Activated effector memory CD4-positive, alpha-beta T cell treated with anti-CD3 and anti-CD28 coated beads, Interleukin-2, amount 50 U/mL, for 16 hours (primary cell): ENCODE data around the gene SUGCT.

Source experiments
- DNase-seq: peaks from one replicate; pipeline ENCODE4 v3.0.0-alpha.2; 2020

SUGCT gene

DNA sequence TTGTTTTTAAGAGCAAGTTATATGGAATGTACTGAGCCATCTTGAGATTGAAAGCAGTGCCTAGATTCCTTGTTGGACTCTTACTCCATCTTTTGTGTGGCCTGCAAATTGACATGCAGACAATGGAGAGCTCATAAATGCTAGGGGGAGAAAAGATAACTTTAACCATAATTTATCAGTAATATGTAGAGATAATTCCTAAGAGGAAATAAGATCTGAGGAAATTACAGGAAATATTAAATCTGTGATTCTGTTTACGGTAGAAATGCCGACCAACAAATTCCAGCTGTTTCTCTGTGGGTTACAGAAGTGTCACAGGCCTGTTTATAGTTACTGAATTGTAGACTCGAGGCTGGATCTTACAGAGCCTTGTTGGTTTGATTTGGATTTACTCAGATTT, 348.0 kb downstream of the SUGCT start:
- DNase-seq, result no peak

DNA sequence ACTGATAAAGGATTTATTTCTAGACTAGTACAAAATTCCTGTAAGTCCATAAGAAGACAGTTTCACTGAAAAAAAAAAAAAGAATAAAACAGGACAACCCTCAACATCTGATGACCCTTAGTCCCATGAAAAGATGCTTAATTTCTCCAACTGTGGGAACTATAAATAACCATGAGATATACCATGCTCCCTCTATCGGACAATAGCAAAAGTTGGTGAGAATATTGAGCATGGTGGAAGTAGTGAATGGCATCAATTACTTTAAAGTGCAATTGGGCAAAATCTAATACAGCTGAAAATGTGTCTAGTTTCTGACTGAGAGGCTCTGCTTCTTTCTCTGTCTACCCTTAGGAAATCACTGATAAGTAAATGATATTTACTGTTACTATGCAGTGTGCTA, 348.8 kb downstream of the SUGCT start:
- no peak for DNase-seq

DNA sequence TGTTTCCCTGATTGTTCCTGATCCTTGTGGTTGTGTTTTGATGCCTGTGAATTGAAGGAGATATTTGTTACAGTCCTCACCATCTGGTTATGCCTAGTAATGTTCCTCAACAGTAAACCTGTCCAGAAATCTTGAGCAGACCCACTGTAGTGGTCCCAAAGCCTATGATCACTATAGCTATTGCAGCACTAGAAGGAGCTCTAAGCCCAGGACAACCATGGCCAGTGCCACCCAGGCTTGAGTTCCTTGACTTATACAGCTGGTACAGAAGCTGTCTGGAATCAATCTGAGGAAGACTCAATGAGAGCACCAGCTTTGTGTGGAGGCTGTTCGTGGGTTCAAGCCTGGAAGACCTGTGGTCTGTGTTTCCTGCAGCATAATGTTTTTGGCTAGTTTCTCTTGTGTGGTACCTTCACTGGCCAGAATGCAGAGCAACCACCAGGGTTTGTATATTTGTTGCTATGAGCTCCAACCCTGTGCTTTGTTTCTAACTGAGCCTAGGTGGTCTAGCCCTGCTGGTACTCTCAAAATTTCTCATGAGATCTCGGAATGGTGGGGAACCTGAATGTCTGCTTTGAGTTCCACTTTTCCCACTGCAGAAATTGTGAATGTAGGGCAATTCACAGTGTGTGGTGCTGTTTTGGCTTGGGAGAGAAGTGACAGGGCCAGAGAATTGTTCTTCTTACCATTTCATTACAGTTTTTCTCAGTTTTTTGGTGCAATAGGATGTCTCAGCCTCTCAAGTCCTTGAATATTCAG, 355.2 kb downstream of the SUGCT start:
- DNase-seq, result no peak

DNA sequence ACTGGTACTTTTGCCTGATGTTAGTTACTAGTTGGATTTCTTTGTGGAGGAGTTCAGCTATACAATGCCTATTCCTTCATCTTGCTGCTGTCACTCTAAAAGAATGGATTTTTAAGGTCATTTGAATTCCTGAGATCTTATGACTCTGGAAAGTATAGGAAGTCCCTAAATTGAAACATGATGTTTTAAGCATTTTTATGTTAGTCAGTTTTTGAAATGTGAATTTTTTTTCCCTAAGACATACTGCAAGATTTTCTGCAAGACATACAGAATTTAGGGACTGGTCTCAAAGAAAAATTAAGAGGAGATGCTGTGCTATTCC, 355.8 kb downstream of the SUGCT start:
- DNase-seq, result no peak

DNA sequence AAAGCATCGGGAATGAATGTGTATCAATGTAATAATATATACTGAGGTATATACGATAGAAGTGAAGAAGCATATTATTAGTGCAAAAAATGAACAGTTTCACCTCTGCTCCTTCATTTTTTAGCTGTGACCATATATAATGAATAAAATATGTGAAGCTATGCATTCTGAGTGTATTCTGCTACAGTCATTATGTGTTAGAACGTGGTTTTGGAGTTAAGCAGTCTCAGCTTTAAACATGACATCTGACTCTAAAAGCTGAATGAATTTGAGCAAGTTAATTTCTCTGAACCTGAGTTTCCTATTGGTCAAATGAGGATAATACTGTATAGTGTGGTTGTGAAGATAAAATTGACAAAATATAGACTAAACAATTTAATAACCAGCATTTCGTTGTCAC, 358.1 kb downstream of the SUGCT start:
- no peak for DNase-seq

DNA sequence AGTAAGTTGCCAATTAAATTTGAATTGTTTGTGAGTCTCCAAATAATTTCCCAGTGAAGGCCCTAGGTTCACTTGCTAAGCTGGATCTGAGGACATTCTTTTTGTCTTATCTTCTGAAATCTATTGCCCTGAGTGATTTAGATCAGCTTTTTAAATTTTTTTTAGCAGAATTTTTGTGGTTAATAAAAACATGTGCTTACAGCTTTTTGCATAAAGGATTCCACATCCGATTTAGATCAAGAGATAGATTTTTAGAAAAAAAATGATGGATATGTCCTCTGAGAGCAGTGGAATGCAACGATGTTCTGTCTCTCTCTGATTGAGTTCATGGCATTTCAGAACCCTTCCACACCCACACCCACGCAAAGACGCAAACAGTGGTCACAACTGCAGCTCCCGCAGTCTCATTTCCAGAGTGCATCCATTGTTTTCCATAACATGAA, 358.8 kb downstream of the SUGCT start:
- DNase-seq, result no peak

DNA sequence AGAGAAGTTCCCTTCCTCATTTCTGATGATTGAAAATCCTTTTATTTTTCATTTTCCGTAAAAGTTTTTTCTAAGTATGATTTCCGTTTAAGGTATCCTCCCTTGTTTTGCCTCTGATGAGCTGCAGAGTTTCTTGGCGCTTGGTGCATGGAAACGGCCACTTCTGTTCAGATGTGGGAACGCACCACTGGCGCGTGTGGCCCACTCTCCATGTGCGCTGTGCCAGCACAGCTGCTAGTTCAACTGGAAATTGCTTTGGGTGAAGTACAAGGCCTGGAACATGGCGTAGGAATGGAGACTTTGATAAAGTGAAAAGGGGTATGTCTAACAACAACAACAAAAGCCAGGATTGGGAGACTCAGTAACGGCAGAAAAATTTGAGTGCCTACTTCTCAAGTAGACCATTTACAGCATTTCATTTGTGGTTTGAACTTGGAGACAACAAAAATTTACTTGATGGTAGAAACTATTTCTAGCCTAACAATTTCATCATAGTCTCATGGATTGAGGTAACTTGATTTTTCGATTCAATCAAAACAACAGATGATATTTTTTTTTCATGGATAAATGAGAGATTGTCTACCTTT, 364.2 kb downstream of the SUGCT start:
- DNase-seq, result no peak

DNA sequence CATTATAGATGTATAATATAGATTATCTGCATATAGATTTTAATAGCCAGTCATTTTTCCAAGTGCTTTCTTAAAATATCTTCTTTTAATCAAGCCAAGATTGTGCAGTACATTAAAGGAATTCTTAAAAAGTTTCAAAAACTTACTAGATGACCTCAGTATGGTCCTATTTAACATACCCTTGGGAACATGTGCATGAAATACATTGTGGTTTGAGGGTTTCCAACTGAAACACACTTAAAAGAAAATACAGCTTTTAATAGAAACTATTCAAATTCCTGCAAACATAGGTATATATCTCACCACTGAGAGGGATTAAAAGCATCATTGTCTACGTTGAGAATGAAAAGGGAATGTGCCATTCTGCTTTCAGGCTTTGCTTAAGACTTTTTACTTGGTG, 364.9 kb downstream of the SUGCT start:
- no peak for DNase-seq

DNA sequence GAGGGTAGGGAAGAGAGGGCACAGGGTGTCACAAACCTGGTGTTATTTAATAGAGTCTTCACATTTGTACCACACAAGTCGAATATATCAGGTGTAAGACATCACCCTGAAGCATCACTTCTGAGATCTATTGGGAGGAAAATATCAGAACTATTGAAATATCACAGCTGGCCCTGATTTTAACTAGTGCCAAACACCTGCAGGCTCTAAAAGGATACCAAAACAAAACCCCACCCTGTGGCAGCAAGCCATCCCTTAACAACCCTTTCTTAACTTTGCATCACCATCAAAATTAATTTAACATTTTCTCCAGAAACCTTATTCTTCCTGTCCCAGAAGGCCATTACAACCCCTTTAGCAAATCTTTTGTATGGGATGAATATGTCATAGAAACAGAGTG, 365.4 kb downstream of the SUGCT start:
- DNase-seq, result no peak

DNA sequence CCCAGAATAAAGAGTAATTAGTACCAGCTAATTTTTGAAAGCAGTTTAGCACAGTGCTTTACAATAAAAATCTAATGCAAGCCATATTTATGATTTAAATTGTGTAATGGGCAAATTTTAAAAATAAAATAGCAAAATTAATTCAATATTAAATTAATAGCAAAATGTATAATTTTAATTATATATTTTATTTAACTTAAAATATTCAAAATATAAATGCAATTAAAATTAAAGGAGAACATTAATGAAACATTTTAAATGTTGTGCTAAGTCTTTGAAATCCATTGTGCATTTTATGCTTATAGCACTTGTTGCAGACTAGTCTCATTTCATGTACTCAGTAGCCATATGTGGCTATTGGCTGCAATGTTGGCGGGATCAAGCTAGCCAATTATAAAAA, 367.6 kb downstream of the SUGCT start:
- no peak for DNase-seq

DNA sequence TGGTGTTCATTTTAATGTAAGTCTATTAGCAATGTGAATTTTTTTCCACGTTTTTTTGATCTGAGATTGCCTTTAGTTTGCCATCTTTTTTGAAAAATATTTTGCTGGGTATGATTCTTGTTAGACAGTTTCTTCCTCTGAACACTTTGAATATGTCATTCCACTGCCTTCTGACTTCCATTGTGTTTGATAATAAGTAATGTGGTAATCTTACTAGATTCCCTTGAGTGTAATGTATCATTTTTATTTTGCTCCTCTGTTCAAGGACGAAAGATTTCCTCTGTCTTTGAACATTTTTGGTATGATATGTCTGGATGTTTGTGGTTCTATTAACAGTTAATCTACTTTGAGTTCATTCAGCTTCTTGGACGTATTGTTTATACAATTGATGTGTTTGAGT, 371.4 kb downstream of the SUGCT start:
- no peak for DNase-seq

DNA sequence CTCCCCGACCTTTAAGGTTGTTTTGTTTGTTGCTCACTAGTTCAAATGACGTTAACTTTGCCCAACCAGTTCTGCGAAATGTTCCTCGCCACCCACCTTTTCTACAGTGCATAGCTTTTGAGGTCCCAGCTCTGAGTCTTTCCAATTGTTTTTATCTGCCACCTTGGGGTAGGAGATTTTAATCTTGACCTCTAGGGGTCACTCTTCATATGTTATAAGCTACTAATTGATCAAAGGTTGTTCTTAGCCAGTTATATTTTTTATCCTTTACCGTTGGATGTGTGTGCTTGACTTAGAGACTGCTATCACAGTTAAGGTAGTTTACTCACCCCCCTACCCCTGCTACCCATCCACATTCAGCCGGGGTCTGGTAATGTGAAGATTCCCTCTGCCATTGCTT, 372.4 kb downstream of the SUGCT start:
- no peak for DNase-seq

DNA sequence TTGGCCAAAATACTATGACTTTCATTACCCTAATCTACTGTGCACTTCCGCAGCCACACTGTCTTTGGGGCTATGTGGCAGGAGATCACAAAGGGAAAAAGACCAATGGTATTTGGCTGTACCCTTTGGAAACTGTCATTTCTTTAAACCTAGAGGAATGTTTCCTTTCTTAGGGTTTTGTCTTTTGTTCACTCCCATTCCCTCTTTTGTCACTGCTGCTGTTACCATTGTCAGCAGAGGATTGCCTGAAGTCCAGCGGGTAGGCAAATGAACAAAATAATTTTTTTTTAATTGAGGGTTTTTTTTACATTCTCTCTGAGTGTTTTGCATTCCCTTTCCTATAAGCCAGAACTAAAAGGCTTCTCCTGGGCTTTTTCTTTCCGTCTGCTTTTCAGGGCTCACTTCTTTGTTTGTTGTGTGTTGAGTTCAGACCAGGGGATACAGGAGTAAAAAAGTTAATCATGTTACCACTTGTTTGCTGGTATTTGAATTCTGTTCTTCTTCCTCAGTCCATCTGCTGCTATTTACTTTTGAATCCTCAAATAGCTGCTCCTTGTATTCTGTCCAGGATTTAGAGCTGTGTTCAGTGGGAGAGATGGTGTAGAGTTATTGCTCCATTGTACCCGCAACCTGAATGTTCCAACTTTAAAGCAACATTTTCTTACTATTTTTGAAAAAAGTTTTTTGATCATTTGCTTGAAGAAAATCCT, 374.6 kb downstream of the SUGCT start:
- no peak for DNase-seq

DNA sequence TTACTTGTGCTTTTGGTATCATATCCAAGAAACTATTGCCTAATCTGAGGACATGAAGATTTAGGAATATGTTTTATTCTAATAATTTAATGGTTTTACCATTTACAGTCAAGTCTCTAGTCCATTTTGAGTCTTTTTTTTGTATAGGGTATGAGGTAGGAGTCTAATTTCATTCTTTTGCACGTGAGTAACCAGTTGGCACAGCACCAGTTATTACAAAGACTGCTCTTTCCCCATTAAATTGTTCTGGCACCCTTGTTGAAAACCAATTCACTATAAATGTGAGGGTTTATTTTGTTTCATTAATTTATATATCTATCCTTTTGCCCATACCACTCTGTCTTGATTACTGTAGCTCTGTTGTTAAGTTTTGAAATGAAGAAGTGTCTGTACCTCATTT, 381.6 kb downstream of the SUGCT start:
- no peak for DNase-seq

DNA sequence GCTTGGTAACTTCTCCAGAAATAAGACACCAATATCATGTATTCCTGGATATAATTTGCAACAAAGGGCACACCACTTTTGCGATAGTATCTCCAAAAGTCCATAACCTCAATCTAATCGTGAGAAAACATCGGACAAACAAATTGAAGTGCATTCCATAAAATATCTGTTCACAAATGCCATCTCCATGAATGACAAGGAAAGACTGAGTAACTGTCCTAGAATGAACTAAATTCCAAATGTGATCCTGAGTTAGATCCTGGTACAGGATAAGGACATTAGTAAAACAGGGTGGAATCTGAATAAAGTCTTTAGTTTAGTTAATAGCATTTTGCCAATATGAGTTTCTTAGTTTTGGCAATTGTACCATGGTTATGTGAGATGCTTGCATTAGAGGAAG, 384.2 kb downstream of the SUGCT start:
- DNase-seq, result no peak

DNA sequence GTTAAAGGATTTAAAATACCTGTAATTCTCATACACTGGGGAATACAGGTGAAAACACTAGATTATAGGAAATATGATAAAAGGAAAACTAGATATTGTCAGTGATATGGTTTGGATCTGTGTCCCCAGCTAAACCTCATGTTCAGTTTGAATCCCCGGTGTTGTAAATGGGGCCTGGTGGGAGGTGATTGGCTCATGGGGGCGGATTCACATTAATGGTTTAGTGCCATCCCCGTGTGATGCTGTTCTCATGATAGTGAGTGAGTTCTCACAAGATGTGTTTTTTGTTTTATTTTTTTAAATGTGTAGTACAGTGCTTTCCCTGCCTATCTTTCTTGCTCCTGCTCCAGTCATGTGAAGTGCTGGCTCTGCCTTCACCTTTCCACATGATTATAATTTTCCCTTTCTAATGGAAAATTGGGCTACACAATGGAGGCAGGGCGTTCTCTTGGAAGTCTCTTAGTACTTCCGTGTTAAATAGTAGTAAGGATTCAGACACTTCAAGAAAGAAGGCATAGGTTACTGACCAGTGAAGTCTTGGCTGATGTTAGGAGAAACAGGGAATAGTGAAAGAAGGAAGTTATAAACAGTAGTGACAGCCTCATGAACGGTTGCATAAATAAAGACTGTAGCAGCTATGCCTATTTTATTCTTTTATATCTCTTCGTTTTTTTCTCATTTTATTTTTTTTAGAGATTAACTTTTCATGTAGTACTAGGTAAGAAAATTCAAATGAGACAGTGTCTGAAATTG, 386.4 kb downstream of the SUGCT start:
- no peak for DNase-seq

DNA sequence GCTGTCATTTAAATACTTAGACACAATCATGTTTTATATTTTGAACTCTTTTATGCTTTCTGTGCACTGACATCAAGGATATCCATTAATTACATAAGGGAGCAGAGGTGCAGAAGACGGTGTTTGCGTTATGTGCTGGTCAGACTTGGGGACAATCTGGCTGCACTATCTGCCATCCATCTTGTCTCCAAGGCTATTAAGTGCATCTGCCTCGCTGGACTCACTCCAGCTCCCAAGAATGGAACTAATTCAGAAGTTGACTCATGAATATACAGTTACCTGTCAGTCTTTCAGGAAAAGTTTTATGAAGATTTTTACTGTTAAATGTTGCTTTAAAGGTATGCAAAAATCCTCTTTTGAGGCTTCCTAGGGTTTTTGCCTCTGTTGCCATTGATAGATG, 391.0 kb downstream of the SUGCT start:
- DNase-seq, result no peak

DNA sequence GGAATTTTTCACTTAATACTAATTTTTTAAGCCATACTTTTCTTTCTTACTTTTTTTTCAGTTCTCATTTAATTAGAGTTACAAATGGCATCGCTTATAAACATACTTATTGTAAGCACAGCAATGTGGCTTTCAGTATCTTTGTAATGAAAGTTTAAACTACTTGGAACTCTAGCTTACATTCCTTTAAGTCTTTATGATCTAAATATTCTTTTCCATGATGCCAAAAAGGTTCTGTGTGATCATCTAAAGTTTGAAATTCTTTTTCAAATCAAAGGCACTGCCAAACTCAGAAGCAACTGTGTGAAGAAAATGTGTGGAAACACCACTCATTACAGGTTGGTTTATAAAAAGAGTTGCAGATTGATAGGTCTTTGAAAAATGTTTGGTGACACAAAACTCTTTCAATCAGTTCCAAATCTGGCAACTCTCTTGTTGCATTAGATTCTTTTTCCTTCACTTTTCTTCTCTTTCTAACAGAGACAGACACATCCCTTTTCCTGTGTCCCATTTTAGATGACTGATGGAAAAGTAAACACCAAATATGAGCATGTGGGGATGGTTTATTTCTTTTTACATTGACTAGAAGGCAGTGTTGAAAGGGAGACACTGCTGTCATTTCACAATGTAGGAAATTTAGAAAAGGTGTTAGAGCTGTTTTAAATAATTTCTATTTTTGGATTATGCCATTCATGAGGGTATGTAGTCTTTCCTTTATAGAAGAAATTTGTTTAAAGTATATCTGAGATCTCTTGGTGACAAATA, 392.3 kb downstream of the SUGCT start:
- DNase-seq, result no peak

DNA sequence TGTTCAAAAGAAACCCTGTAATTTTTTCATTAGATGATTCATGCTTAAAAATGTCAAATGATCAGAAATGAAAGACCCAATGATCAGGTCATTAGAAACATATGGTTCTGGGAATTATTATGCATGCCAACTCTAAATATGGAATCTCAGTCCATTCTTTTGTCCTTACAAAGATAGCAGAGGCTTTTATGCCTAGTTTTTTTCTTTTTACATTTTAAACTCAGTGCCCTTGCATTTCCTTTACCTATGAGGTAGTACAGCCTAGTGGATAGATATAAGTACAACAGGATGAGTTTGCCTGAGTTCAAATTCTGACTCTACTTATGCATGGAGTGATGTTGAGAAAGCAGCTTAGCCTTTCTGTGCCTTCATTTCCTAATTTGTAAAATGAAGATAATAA, 392.9 kb downstream of the SUGCT start:
- DNase-seq, result no peak

DNA sequence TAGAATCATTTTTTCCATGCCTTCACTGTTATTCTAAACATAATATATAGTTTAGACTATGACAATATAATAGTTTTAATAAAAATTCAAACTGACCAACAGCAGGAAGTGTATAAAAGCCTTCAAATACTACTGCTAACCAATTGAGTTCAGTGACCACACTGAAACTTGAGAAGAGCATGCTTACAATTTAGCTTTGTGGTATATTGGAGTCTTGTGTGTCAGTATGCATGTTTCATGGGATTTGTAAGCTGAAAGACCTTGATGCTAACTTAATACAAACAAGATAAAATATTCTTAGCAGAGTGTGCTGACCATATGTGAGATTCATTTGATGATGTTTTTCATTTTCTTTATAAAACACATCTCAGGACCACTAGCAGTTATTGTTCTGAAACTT, 395.5 kb downstream of the SUGCT start:
- DNase-seq, result no peak

DNA sequence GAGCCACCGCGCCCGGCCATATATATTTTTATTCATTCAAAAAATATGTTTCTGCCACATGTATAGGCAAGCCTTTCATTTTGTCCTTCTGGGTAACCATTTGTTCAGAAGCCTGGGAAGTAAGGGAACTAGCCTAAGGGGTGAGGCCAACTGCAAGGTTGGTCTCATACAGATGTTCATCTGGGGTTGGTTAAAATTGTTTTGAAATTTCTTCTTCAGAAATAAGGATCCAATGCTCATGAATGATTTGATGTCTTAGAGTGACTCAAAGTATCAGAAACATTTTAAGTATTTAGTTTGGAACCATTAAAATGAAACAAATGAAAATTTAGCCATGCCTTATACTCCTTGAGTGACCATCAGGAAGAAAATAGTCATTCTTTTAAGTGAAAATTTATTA, 397.2 kb downstream of the SUGCT start:
- DNase-seq, result no peak

DNA sequence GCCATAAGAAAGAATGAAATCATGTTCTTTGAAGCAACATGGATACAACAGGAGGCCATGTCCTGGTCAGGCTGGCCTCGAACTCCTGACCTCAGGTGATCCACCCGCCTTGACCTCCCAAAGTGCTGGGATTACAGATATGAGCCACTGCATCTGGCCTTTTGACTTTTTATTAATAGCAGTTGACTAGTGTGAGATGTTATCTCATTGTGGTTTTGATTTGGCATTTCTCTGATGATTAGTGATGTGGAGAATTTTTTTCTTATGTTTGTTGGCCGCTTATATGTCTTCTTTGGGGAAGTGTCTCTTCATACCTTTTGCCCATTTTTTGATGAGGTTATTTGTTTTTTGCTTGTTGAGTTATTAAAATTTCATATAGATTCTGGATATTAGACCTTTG, 400.9 kb downstream of the SUGCT start:
- DNase-seq, result no peak

DNA sequence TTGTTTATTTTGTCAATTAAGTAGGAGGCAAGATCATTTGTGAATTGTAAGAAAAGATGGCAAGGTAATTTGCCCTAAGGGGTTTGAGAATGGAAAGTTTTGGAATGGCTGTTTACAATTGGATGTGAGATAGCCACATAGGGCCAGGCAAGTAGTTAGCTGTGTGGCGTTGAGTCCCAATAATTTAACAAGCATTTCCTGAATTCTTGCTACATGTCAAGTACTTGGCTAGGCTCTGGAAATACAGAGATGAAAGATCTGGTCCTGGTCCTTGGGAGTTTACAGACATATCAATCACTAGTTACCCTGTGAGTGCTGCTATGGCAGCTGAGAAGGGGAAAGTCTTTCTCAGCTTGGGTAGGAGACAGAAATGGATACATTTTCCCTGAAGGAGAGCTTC, 401.6 kb downstream of the SUGCT start:
- no peak for DNase-seq
